DND-41 (cell line): Measurements from ENCODE around the gene STN1.

ENCODE experiments used
- ATAC-seq: fragments of 200-7000 bp; cut with Tn5 transposase; 3 replicates; pipeline ENCODE4 v1.9.1; 2021; ENCODE audit warnings: low read depth; ENCODE audit not compliant: insufficient read depth
- DNase-seq: peaks from one replicate; pipeline ENCODE4 v3.0.0-alpha.2; 2020
- H2AFZ ChIP-seq: 2 replicates; pipeline ENCODE4 v1.6.0; 2012; ENCODE audit warnings: low read depth, low read length
- H3K27ac ChIP-seq: 2 replicates; pipeline ENCODE4 v1.5.1; 2012; ENCODE audit warnings: low read length, inconsistent platforms
- H3K27me3 ChIP-seq: fragments of 200-600 bp; sonication (generic); 2 replicates; pipeline ENCODE4 v1.6.0; 2012; ENCODE audit warnings: low read length, mild to moderate bottlenecking, inconsistent platforms; ENCODE audit not compliant: insufficient read depth, poor library complexity
- H3K36me3 ChIP-seq: 2 replicates; pipeline ENCODE4 v1.5.1; 2012; ENCODE audit warnings: low read length, inconsistent platforms; ENCODE audit not compliant: insufficient read depth
- H3K4me1 ChIP-seq: 2 replicates; pipeline ENCODE4 v1.5.1; 2012; ENCODE audit warnings: mild to moderate bottlenecking, low read length; ENCODE audit not compliant: insufficient read depth
- H3K4me2 ChIP-seq: 2 replicates; pipeline ENCODE4 v1.6.0; 2012; ENCODE audit warnings: mild to moderate bottlenecking, moderate library complexity, low read length, inconsistent platforms; ENCODE audit not compliant: insufficient read depth
- H3K4me3 ChIP-seq, 2 experiments: fragments of 200-600 bp in 1 of 2; shearing (Covaris generic) in 1 of 2; 2 replicates each; pipeline ENCODE4 v1.5.1; 2012 to 2016; ENCODE audit warnings: inconsistent platforms in 2 of 2, low read length in 2 of 2, mild to moderate bottlenecking in 2 of 2, low read depth in 1 of 2, moderate library complexity in 1 of 2
- H3K79me2 ChIP-seq: 2 replicates; pipeline ENCODE4 v1.6.0; 2012; ENCODE audit warnings: low read length, inconsistent platforms; ENCODE audit not compliant: insufficient read depth
- H3K9ac ChIP-seq: 2 replicates; pipeline ENCODE4 v1.6.0; 2012; ENCODE audit warnings: low read depth, mild to moderate bottlenecking, inconsistent platforms, low read length, moderate library complexity
- H3K9me3 ChIP-seq: 2 replicates; pipeline ENCODE4 v1.5.1; 2012; ENCODE audit warnings: low read length, moderate library complexity, mild to moderate bottlenecking, inconsistent platforms; ENCODE audit not compliant: insufficient read depth, severe bottlenecking
- H4K20me1 ChIP-seq: 2 replicates; pipeline ENCODE4 v1.6.0; 2012; ENCODE audit warnings: low read length; ENCODE audit not compliant: insufficient read depth
- CTCF ChIP-seq: IDR thresholded peaks from 2 replicates; pipeline ENCODE4 v1.5.1; 2012; ENCODE audit warnings: borderline replicate concordance, low read length, moderate library complexity, mild to moderate bottlenecking; ENCODE audit not compliant: poor library complexity, severe bottlenecking; ENCODE audit errors: extremely low read depth
- EZH2 ChIP-seq: IDR thresholded peaks from 3 replicates; pipeline ENCODE4 v1.6.1; 2012; ENCODE audit warnings: borderline replicate concordance, low read depth, mild to moderate bottlenecking, moderate library complexity, low read length, inconsistent platforms; ENCODE audit not compliant: severe bottlenecking

Gene STN1

GRCh38 chr10:103877861-103878260, 40.1 kb downstream of the STN1 start:
- Histone ChIP-seq H2AFZ (no peak overlapping the region), H3K4me1 (no peaks in the 10 kb centered on the region), H3K36me3 (peaks cover 31% of the 10 kb centered on the region), H3K4me2 (no peak overlapping the region), H4K20me1 (no peaks in the 10 kb centered on the region; the same call in 1 of the 2 replicates), H3K27me3 (no peaks in the 10 kb centered on the region), H3K9ac (no peak overlapping the region), H3K4me3 (no peak overlapping the region), H3K9me3 (no peaks in the 10 kb centered on the region), H3K27ac (no peak overlapping the region), H3K79me2 (no peaks in the 10 kb centered on the region)
- DNase-seq = no peak
- TF ChIP-seq EZH2 = no peak
- no peak for TF ChIP-seq CTCF
- no peak for ATAC-seq

GRCh38 chr10:103876155-103876554, 41.8 kb downstream of the STN1 start:
- H3K9ac ChIP-seq = no peak overlapping the region
- no peaks in the 10 kb centered on the region for H3K79me2 ChIP-seq
- H2AFZ ChIP-seq = no peak overlapping the region
- H4K20me1 ChIP-seq = no peaks in the 10 kb centered on the region
- H3K36me3 ChIP-seq = peaks cover 14% of the 10 kb centered on the region
- ATAC-seq (no peak), DNase-seq (no peak)
- H3K27ac ChIP-seq = no peak overlapping the region
- H3K9me3 ChIP-seq = no peaks in the 10 kb centered on the region
- no peaks in the 10 kb centered on the region for H3K4me1 ChIP-seq
- H3K27me3 ChIP-seq = no peaks in the 10 kb centered on the region
- TF ChIP-seq CTCF = no peak
- no peak for TF ChIP-seq EZH2
- no peak overlapping the region for H3K4me3 ChIP-seq
- H3K4me2 ChIP-seq = no peak overlapping the region

- TF ChIP-seq EZH2 = no peak
- no peak for TF ChIP-seq CTCF
- DNase-seq = no peak
- peaks cover 8% of the 10 kb centered on the region; the same call in 1 of the 2 replicates for H3K36me3 ChIP-seq
- no peak for ATAC-seq
- H4K20me1 ChIP-seq = no peaks in the 10 kb centered on the region
- H3K79me2 ChIP-seq = no peaks in the 10 kb centered on the region
- no peak overlapping the region for H3K4me2 ChIP-seq
- no peak overlapping the region for H3K9ac ChIP-seq
- H3K27me3 ChIP-seq = no peaks in the 10 kb centered on the region
- H3K9me3 ChIP-seq = no peaks in the 10 kb centered on the region
- no peak overlapping the region for H3K4me3 ChIP-seq
- H3K27ac ChIP-seq = no peak overlapping the region
- no peaks in the 10 kb centered on the region for H3K4me1 ChIP-seq
- no peak overlapping the region for H2AFZ ChIP-seq
Measured at GRCh38 chr10:103874730-103875129, 43.3 kb downstream of the STN1 start.
